Neural progenitor cell (in vitro differentiated cells): ENCODE results near the gene MSRB1.

Source experiments
- EZH2 ChIP-seq: fragments of 200-600 bp; sonication (generic); IDR thresholded peaks from 2 replicates; pipeline ENCODE4 v1.6.1; 2017; ENCODE audit warnings: antibody characterized with exemption, mild to moderate bottlenecking, moderate library complexity
- TF ChIP-seq, protein P1 (sequence below): fragments of 200-600 bp; sonication (generic); IDR thresholded peaks from 2 replicates; pipeline ENCODE4 v1.5.1; 2017; ENCODE audit warnings: antibody characterized with exemption, mild to moderate bottlenecking

DNA sequence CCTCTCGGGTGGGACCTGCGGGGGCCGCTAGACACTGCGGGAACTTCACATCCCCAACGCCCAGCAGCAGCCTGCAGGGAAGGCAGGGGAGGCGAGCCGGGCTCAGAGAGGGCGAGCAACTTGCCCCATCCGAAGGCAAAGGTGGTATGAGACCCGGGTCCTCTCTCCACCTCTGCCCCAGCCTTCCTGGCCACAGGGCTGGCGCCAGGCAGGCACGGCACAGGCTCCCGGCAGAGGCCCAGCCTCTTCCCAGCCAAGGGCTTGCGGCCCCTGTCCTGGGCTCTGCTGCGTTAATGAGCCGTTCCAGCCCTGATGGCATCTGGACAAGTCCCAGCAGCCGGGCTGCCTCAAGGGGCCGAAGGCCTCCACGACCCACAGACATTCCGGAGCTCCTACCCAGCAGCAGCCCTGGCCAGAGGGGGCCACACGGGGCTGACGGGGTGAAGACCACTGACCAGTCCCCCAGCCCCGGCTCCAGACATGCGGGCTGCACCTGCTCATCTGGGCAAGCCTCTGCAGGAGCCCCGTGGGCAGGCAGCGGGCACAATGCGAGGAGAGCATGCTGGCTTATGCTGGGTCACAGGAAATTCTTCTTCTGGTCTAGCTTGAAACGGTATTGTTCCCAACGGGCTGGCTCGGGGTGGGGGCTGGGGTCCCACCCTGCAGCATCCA is 23.5 kb downstream of the MSRB1 start:
- TF ChIP-seq, protein P1, sequence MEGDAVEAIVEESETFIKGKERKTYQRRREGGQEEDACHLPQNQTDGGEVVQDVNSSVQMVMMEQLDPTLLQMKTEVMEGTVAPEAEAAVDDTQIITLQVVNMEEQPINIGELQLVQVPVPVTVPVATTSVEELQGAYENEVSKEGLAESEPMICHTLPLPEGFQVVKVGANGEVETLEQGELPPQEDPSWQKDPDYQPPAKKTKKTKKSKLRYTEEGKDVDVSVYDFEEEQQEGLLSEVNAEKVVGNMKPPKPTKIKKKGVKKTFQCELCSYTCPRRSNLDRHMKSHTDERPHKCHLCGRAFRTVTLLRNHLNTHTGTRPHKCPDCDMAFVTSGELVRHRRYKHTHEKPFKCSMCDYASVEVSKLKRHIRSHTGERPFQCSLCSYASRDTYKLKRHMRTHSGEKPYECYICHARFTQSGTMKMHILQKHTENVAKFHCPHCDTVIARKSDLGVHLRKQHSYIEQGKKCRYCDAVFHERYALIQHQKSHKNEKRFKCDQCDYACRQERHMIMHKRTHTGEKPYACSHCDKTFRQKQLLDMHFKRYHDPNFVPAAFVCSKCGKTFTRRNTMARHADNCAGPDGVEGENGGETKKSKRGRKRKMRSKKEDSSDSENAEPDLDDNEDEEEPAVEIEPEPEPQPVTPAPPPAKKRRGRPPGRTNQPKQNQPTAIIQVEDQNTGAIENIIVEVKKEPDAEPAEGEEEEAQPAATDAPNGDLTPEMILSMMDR, result no peak
- peak; percentile 11 for TF ChIP-seq EZH2
